Kidney tubule cell (primary cell): ENCODE measurements around the gene GJA8.
A peak's percentile ranks its signal among the peaks of the same experiment; 100 is the strongest.
"Not testable (repeated sequence)": the region's sequence is repeated elsewhere in the genome, so short reads cannot be mapped to it uniquely, and the experiment has no call there.

Experiments used
- DNase-seq: peaks from one replicate; pipeline ENCODE4 v3.0.0-alpha.2; 2018; ENCODE audit warnings: low spot score

GJA8 gene

GRCh38 chr1:147927689-147928088 is 25.1 kb downstream of the GJA8 start:
- DNase-seq, result not testable (repeated sequence)

GRCh38 chr1:147928236-147929132 is 25.9 kb downstream of the GJA8 start, which contains the start of gene GPR89B:
Gene GPR89B, plus strand, starts transcription at chr1:147928420. Its CDS starts 117 bp downstream, at chr1:147928537.
- peak; percentile 92 for DNase-seq

- DNase-seq, result not testable (repeated sequence)
These were observed 28.5 kb downstream of the GJA8 start for GRCh38 chr1:147931137-147931536.

GRCh38 chr1:147935296-147935695 is 32.7 kb downstream of the GJA8 start:
- not testable (repeated sequence) for DNase-seq

- not testable (repeated sequence) for DNase-seq
These were observed 37.9 kb downstream of the GJA8 start for GRCh38 chr1:147940456-147940855.

- DNase-seq, result not testable (repeated sequence)
These were observed 40.0 kb downstream of the GJA8 start for GRCh38 chr1:147942563-147942962.

- not testable (repeated sequence) for DNase-seq
These were observed 46.9 kb downstream of the GJA8 start for GRCh38 chr1:147949517-147949916.
